OCI-LY3 (cell line): ENCODE measurements around the gene MEF2A.

Source experiments
- EZH2phosphoT487 ChIP-seq: fragments of 200-600 bp; shearing (Covaris generic); IDR thresholded peaks from 2 replicates; pipeline ENCODE4 v1.6.1; 2018; ENCODE audit warnings: antibody characterized with exemption, mixed run types, low read depth
- TF ChIP-seq, protein P1 (sequence below): fragments of 200-600, 300-600 bp; sonication (generic); IDR thresholded peaks from 2 replicates; pipeline ENCODE4 v1.5.1; 2014; ENCODE audit warnings: antibody characterized with exemption, low read length, low read depth

DNA sequence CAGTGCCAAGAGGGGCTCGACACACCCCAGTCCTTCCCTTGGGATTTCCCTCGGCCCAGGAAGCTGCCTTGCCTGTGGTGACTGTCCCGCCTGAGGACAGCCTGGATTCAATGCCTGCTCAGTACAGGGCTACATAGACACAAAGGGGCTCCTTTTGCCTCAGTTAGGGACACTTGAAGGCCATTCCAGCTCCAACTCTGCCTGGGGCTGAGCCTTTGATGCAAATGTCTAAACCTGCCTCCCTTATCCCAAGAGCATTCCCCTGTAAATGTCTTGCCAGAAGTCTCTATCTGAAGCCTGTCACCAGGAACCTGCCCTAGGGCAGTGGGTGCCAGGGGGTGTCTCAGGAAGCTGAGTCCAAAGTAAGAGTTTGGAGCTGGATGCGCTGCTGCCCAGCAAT is 186.8 kb downstream of the MEF2A start:
- no peak for TF ChIP-seq EZH2phosphoT487
- TF ChIP-seq, protein P1, sequence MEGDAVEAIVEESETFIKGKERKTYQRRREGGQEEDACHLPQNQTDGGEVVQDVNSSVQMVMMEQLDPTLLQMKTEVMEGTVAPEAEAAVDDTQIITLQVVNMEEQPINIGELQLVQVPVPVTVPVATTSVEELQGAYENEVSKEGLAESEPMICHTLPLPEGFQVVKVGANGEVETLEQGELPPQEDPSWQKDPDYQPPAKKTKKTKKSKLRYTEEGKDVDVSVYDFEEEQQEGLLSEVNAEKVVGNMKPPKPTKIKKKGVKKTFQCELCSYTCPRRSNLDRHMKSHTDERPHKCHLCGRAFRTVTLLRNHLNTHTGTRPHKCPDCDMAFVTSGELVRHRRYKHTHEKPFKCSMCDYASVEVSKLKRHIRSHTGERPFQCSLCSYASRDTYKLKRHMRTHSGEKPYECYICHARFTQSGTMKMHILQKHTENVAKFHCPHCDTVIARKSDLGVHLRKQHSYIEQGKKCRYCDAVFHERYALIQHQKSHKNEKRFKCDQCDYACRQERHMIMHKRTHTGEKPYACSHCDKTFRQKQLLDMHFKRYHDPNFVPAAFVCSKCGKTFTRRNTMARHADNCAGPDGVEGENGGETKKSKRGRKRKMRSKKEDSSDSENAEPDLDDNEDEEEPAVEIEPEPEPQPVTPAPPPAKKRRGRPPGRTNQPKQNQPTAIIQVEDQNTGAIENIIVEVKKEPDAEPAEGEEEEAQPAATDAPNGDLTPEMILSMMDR, result no peak
